GM12878 (cell line): ENCODE results near the gene SENP1. TPM values are rescaled to one million over a fixed set of nuclear protein-coding genes. Genes with fewer than 3 reads are reported as not detected.

ENCODE experiments used
- ATAC-seq: fragments of 200-7000 bp; cut with Tn5 transposase; 3 replicates; pipeline ENCODE4 v1.9.1; 2020; ENCODE audit warnings: mild to moderate bottlenecking, moderate library complexity
- BruUV-seq: library from RNA; stranded (reverse); fragments of 400-500 nt; replicated peaks from 2 replicates; lab custom pipeline; 2021; lab: Mats Ljungman, UMichigan
- CTCF ChIA-PET: fragments of 300-600 bp; sonication (Branson Sonifier 250); formaldehyde crosslinking; extraction: SDS; loops from one replicate; lab custom pipeline; 2021; ENCODE audit warnings: inconsistent platforms; lab: Yijun Ruan, JAX
- POLR2A ChIA-PET: fragments of 350-600 bp; formaldehyde crosslinking; extraction: SDS; loops from one replicate; lab custom pipeline; 2021; ENCODE audit warnings: inconsistent platforms; lab: Charles Lee
- RAD21 ChIA-PET: fragments of 300-600 bp; sonication (Branson Sonifier 250); formaldehyde crosslinking; loops from one replicate; lab custom pipeline; 2023; ENCODE audit warnings: antibody characterized with exemption; ENCODE audit not compliant: unreplicated experiment; lab: Charles Lee
- SMC1A ChIA-PET: fragments of 300-600 bp; sonication (Branson Sonifier 250); formaldehyde crosslinking; loops from one replicate; lab custom pipeline; 2023; ENCODE audit not compliant: unreplicated experiment, uncharacterized antibody; lab: Charles Lee
- DNase-seq: peaks from one replicate; pipeline ENCODE4 v3.0.0-alpha.2; 2011; ENCODE audit warnings: low read depth, low spot score
- FAIRE-seq: peaks from 3 replicates; lab custom pipeline; 2011; peaks lifted over from hg19 to GRCh38; lab: Jason Lieb, UNC
- H2AFZ ChIP-seq: 2 replicates; pipeline ENCODE4 v1.6.0; 2011; ENCODE audit warnings: low read depth, low read length, control low read depth; ENCODE audit not compliant: control insufficient read depth
- H3K27ac ChIP-seq: 2 replicates; pipeline ENCODE4 v1.5.1; 2011; ENCODE audit warnings: control low read depth; ENCODE audit not compliant: control insufficient read depth, insufficient read depth
- H3K27me3 ChIP-seq, 2 experiments: replicated peaks in 1 of 2; 2 replicates each; pipeline versions ENCODE4 v1.6.0 to v1.6.1; 2011; ENCODE audit warnings: low read length in 1 of 2; ENCODE audit not compliant: control insufficient read depth in 2 of 2, insufficient read depth in 2 of 2
- H3K36me3 ChIP-seq, 2 experiments: 2 replicates each; pipeline ENCODE4 v1.5.1; 2011; ENCODE audit warnings: low read length in 1 of 2; ENCODE audit not compliant: control insufficient read depth in 2 of 2, insufficient read depth in 2 of 2
- H3K4me1 ChIP-seq: 2 replicates; pipeline ENCODE4 v1.6.1; 2011; ENCODE audit warnings: mild to moderate bottlenecking, low read length, moderate library complexity, mixed read lengths; ENCODE audit not compliant: control insufficient read depth, insufficient read depth
- H3K4me2 ChIP-seq: 2 replicates; pipeline ENCODE4 v1.6.0; 2011; ENCODE audit warnings: control low read depth; ENCODE audit not compliant: control insufficient read depth, insufficient read depth
- H3K4me3 ChIP-seq: fragments of 200-600 bp; sonication (generic); 2 replicates; pipeline ENCODE4 v1.5.1; 2016
- H3K79me2 ChIP-seq: 2 replicates; pipeline ENCODE4 v1.6.0; 2011; ENCODE audit warnings: low read length; ENCODE audit not compliant: control insufficient read depth, insufficient read depth
- H3K9ac ChIP-seq: 2 replicates; pipeline ENCODE4 v1.8.0; 2011; ENCODE audit warnings: low read length, control low read depth, mixed read lengths; ENCODE audit not compliant: control insufficient read depth, insufficient read depth
- H3K9me3 ChIP-seq: replicated peaks from 3 replicates; pipeline ENCODE4 v1.5.1; 2011; ENCODE audit warnings: mild to moderate bottlenecking, low read length; ENCODE audit not compliant: control insufficient read depth, insufficient read depth
- H4K20me1 ChIP-seq: 2 replicates; pipeline ENCODE4 v1.6.0; 2011; ENCODE audit not compliant: control insufficient read depth, insufficient read depth
- NFYA ChIP-seq: IDR thresholded peaks from 2 replicates; pipeline ENCODE4 v1.6.1; 2011; ENCODE audit warnings: low read depth, mild to moderate bottlenecking, low read length, improper control_type of control experiment, borderline replicate concordance
- PRDM15 ChIP-seq: fragments of 450-650 bp; formaldehyde crosslinking; IDR thresholded peaks from 2 replicates; pipeline ENCODE4 v1.4.0; 2020; ENCODE audit warnings: mild to moderate bottlenecking, moderate library complexity
- TARDBP ChIP-seq: IDR thresholded peaks from 2 replicates; pipeline ENCODE4 v1.6.1; 2016; ENCODE audit warnings: borderline replicate concordance
- WGBS: methylation state at CpG from one replicate; pipeline ENCODE4 v1.1.6; 2016; ENCODE audit warnings: low lambda C conversion rate; ENCODE audit not compliant: insufficient replicate concordance, insufficient coverage; ENCODE audit errors: missing lambda C conversion rate; 5-methylcytosine and 5-hydroxymethylcytosine counted together
- in situ Hi-C: fragments of 300-500 bp; cut with MboI; formaldehyde crosslinking; loops from 9 replicates; pipeline ENCODE4 v1.14.3; 2018; ENCODE audit warnings: mixed read lengths
- intact Hi-C: fragments of 100-400 bp; cut with micrococcal nuclease; formaldehyde crosslinking; loops from one replicate; pipeline ENCODE4 v1.14.2; 2022; ENCODE audit not compliant: unreplicated experiment
- polyA plus RNA-seq, 11 experiments: library from polyadenylated mRNA; depleted of rRNA in 4 of 11; unstranded in 6 of 11; stranded (reverse) in 5 of 11; fragments of >200 nt; fragmentation: Nextera tagmentation in 4 of 11; fragmentation: Illumina TruSeq in 1 of 11; extraction: Ambion mirVana in 4 of 11; extraction: Trizol in 1 of 11; gene quantifications; 1 replicate in 1 of 11; 2 replicates in 10 of 11; pipeline versions ENCODE4 v1.2.1 to v1.2.3, GENCODE V29; 2011 to 2016; ENCODE audit warnings: inconsistent platforms in 2 of 11, missing spikeins in 2 of 11, low read depth in 1 of 11
- total RNA-seq, 4 experiments: library from RNA; depleted of rRNA in 3 of 4; stranded (reverse); fragments of >200 nt in 3 of 4; fragmentation: Illumina TruSeq in 1 of 4; extraction: Trizol in 1 of 4; gene quantifications; 2 replicates each; pipeline versions ENCODE4 v1.2.1 to v1.2.3, GENCODE V29; 2013 to 2021
- TF ChIP-seq, protein P1 (sequence below): IDR thresholded peaks from 2 replicates; pipeline ENCODE4 v1.6.1; 2012; ENCODE audit warnings: low read depth, low read length, improper control_type of control experiment

Gene SENP1
- total and polyA plus RNA-seq, 10 of the 15 experiments (the other 5 are each of a cell fraction or from before 2014, with no cell fraction given): 8.1 to 52.4 (median 26.1) TPM

DNA sequence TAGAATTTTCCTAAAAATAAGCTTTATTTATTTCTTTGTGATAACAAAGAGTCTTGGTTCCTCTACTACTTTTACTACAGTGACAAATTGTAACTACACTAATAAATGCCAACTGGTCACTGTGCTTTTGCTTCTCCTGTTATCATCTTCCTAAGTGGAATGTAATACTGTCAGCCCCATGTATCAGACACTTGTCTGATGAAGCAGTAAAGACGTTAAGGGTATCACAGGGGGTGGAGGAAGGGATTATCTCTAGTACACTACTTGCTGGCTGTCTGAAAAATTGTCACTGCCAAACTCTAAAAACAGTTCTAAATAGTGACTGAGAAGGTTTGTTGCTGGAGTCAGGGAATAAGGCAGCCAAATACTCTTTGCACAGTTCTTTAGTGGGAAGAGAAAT is 40.1 kb upstream of the SENP1 start:
- FAIRE-seq (no peak), ATAC-seq (no peak), DNase-seq (no peak)
- TF ChIP-seq PRDM15 (CRISPR knock-in tag): no peak
- TF ChIP-seq, protein P1, sequence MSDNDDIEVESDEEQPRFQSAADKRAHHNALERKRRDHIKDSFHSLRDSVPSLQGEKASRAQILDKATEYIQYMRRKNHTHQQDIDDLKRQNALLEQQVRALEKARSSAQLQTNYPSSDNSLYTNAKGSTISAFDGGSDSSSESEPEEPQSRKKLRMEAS: no peak
- no peak for TF ChIP-seq NFYA
- no peak for TF ChIP-seq TARDBP
- no TSS peak for BruUV-seq
- H2AFZ ChIP-seq: no peak overlapping the region
- no peak overlapping the region for H3K27ac ChIP-seq
- no peaks in the 10 kb centered on the region for H3K79me2 ChIP-seq
- POLR2A ChIA-PET: no interaction called here
- no peaks in the 10 kb centered on the region for H4K20me1 ChIP-seq
- SMC1A ChIA-PET: interaction anchor here (1.6 kb wide), 1 partner anchor 9 kb away, joined by 5 read pairs; no protein-coding TSS in a partner anchor
- H3K4me1 ChIP-seq: no peaks in the 10 kb centered on the region; the same call in 1 of the 2 replicates
- RAD21 ChIA-PET: no interaction called here
- CTCF ChIA-PET: interaction anchor here (1.0 to 1.9 kb wide), 3 partner anchors 11 to 58 kb away, joined by 3 to 5 read pairs (median 4); partner anchors contain the start of gene ASB8
- 52% methylated on average over 1 of the region's 1 CpG for WGBS
- H3K27me3 ChIP-seq: no peaks in the 10 kb centered on the region
- H3K9me3 ChIP-seq: no peaks in the 10 kb centered on the region
- in situ Hi-C loops (no loop called here), intact Hi-C loops (no loop called here)
- H3K36me3 ChIP-seq: peaks cover 25 to 48% of the 10 kb centered on the region in 2 experiments
- H3K4me3 ChIP-seq: no peak overlapping the region
- H3K4me2 ChIP-seq: no peak overlapping the region
- no peak overlapping the region for H3K9ac ChIP-seq
